Right cardiac atrium (tissue), 5 donors: ENCODE measurements around the gene HNRNPAB. TPM values are rescaled to one million over a fixed set of nuclear protein-coding genes. Genes with fewer than 3 reads are reported as not detected.

ENCODE experiments used
- ATAC-seq, 2 donors: fragments of 200-7000 bp; cut with Tn5 transposase; one replicate each; pipeline versions ENCODE4 v1.8.0 to v1.9.1; 2020; ENCODE audit warnings: moderate library complexity in 2 of 2, mild to moderate bottlenecking in 1 of 2
- DNase-seq, 3 donors: peaks; one replicate each; pipeline ENCODE4 v3.0.0-alpha.2; 2020
- H3K27ac ChIP-seq: one replicate; pipeline ENCODE4 v1.5.1; 2013; ENCODE audit warnings: mild to moderate bottlenecking, low read length, control low read depth, moderate library complexity
- H3K27me3 ChIP-seq: one replicate; pipeline ENCODE4 v1.6.1; 2013; ENCODE audit not compliant: control insufficient read depth, insufficient read depth
- H3K4me1 ChIP-seq: one replicate; pipeline ENCODE4 v1.6.1; 2013; ENCODE audit warnings: low read length; ENCODE audit not compliant: control insufficient read depth, insufficient read depth
- H3K4me3 ChIP-seq: one replicate; pipeline ENCODE4 v1.5.1; 2013; ENCODE audit warnings: low read length, control low read depth
- H3K9me3 ChIP-seq: one replicate; pipeline ENCODE4 v1.6.1; 2013; ENCODE audit warnings: low read length; ENCODE audit not compliant: control insufficient read depth
- WGBS: extraction: QIAGEN DNeasy Blood & Tissue Kit; methylation state at CpG from one replicate; pipeline ENCODE4 v1.1.7; 2013; 5-methylcytosine and 5-hydroxymethylcytosine counted together
- intact Hi-C, 4 donors: fragments of 100-400 bp; cut with DNase I; formaldehyde crosslinking; loops; one replicate each; pipeline versions ENCODE4 v1.11.0 to v1.14.0; 2022 to 2023
- polyA plus RNA-seq: library from polyadenylated mRNA; stranded (reverse); fragments of 200-250 nt; gene quantifications from one replicate; pipeline ENCODE4 v1.2.3, GENCODE V29; 2013
- total RNA-seq, 4 donors: library from RNA; stranded (reverse); fragmentation: NEBNext Ultra II Directional; extraction: Animal tissue kit (Norgen Biotek cat#: 25700); gene quantifications; one replicate each; pipeline ENCODE4 v1.2.1, GENCODE V29; 2021
- donor health status: healthy with polysubstance abuse.
- donor health status: DM: no; HTN: yes; CAD: no.
- donor health status: DM: no; HTN: no; CAD: no.
- donor health status: DM: no; HTN: yes; CAD: no; lungs with severe emphysema.
- donor health status: DM: yes; HTN: yes; CAD: no.

The HNRNPAB gene
- total and polyA plus RNA-seq, 5 donors, result 75.3 to 125 (median 88.2) TPM

DNA sequence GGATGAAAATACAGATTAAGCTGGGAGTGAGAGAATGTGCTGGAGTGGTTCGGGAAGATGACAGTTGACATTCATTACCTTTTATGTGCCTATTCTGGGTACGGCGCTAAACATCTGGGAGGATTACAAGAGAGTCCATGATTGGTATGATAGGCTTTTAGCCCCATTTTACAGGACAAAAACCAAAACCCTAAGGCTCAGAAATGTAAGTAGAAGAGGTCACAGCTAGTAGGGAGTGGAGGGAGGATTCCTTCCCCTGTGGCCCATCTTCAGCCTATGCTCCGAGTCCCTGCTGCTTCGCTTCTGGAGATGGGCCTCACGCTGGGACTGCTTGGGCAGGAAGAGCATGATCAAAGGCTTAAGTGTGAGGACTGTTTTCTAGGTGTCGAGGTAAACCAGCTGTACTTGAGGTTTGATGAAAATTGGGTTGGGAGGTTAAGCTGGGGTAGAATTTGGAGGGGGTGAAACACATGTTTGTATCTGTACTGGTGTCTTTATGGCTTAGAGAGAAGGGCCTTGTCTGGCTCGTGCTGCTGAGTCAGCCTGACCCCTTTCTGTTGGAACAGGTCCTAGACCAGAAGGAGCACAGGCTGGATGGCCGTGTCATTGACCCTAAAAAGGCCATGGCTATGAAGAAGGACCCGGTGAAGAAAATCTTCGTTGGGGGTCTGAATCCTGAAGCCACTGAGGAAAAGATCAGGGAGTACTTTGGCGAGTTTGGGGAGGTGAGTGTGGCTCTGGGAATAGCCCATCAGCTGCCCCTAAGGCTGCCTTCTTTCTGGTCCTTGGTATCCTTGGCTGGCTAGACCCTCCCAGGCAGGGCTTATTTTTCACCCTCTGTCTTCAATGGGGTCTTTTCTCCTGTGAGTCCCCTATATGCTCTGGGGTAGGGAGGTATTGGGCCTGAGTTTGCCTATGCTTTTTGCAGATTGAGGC lies 2.1 kb downstream of the HNRNPAB start:
- ATAC-seq (no peak), DNase-seq (no peak)
- H3K27ac ChIP-seq, result peak overlapping the region; percentile 9

DNA sequence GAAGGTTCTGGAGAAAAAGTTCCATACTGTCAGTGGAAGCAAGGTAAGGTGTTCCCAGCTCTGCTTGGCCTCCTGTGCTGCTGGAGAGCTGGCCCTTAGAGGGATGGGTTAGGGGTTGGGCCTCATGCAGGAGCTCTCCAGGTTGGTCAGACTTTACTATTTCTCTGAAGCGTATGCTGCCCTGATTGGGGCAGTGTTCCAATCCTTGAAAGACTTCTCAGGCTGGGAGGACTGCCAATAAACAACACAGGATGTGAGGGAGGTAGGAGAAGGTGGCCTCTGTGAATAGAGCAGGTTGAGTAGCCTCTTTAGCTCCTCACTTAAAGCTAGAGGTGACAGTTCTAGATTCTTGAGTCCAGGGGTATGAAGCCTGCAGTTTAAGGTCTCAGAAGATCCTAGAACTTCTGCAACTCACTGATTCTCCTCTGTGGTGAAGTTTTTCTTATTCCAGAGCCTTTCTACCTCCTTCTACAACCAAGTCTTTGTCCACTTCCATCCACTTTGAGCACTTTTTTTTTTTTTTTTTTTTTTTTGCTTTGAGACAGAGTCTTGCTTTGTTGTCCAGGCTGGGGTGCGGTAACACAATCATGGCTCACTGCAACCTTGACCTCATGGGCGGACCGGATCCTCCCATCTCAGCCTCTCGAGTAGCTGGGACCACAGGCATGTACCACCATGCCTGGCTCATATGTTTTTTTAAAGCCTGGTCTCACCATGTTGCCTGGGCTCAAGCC lies 3.0 kb downstream of the HNRNPAB start:
- H3K9me3 ChIP-seq, result no peaks in the 10 kb centered on the region
- no peak for DNase-seq
- 63% methylated on average over 5 of the region's 5 CpGs for whole genome bisulfite sequencing
- no peak for ATAC-seq
- intact Hi-C loops, result no loop called here
- H3K4me1 ChIP-seq, result peaks cover 9% of the 10 kb centered on the region
- no peaks in the 10 kb centered on the region for H3K27me3 ChIP-seq
- H3K27ac ChIP-seq, result no peak overlapping the region
- no peak overlapping the region for H3K4me3 ChIP-seq

More for the DNA sequence above, 2.1 kb downstream of the HNRNPAB start:
- intact Hi-C loops, result no loop called here
- no peaks in the 10 kb centered on the region for H3K27me3 ChIP-seq
- H3K4me3 ChIP-seq, result peak overlapping the region; percentile 63
- H3K4me1 ChIP-seq, result peaks cover 9% of the 10 kb centered on the region
- H3K9me3 ChIP-seq, result no peaks in the 10 kb centered on the region
- 51% methylated on average over 12 of the region's 12 CpGs for WGBS

DNA sequence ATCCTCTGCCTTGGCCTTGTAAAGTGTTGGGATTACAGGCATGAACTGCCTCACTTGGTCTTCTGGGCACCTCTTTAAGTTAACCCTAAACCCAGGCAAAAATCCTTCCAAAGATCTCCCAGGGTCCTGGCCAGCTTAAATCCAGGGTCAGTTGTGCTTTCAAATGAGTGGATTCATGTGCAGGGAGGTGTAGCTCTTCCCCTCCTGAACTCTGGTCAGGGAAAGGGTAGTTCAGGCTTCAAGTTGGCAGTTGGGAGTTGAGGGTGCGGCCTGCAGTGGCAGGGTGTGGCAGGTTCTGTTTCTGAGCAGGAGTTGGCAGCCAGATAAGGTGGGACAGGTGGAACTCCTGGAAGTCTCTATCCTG lies 3.6 kb downstream of the HNRNPAB start:
- H3K27ac ChIP-seq, result no peak overlapping the region
- WGBS, result 94% methylated on average over 1 of the region's 1 CpG
- intact Hi-C loops, result no loop called here

DNA sequence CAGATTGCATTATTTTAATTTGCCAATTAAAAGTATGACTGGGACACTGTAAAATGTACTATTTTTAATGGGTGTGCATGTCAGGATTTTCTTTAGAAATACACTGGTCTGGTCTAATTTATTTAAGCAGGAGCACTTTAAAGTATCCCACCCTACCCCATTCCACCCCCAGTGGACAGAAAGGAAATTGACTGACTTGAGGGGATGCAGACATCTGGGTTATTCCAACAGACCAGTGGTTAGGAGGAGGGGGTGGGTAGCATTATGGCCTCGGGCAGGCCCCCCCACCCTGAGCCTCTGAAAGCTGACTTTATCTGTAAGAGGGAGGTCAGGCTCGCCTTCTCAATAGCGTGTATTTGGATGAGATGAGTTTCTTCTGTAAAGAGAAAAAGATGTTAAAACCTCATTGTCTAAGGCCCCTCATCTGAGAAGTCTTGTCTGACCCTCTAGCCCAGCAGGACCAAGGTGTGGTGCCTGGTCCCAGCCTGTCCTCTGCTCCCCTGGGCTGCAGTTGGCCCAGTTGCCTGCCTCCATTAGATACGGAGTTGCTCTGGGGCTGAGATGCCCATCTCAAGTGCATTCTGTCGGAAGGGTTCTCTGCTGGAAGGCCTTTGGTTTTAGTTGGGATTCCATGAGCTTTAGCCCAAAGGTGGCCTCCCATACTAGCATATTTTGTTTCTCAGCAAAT lies 4.4 kb downstream of the HNRNPAB start:
- WGBS, result 69% methylated on average over 5 of the region's 5 CpGs
- no peak for ATAC-seq
- Histone ChIP-seq H3K9me3 (no peaks in the 10 kb centered on the region), H3K4me3 (no peak overlapping the region), H3K27ac (no peak overlapping the region), H3K27me3 (no peaks in the 10 kb centered on the region), H3K4me1 (peaks cover 9% of the 10 kb centered on the region)
- intact Hi-C loops, result no loop called here
- DNase-seq, result no peak

More for the DNA sequence above, 3.6 kb downstream of the HNRNPAB start:
- DNase-seq (no peak), ATAC-seq (no peak)
- no peak overlapping the region for H3K4me3 ChIP-seq
- H3K4me1 ChIP-seq, result peaks cover 9% of the 10 kb centered on the region
- H3K27me3 ChIP-seq, result no peaks in the 10 kb centered on the region
- H3K9me3 ChIP-seq, result no peaks in the 10 kb centered on the region

DNA sequence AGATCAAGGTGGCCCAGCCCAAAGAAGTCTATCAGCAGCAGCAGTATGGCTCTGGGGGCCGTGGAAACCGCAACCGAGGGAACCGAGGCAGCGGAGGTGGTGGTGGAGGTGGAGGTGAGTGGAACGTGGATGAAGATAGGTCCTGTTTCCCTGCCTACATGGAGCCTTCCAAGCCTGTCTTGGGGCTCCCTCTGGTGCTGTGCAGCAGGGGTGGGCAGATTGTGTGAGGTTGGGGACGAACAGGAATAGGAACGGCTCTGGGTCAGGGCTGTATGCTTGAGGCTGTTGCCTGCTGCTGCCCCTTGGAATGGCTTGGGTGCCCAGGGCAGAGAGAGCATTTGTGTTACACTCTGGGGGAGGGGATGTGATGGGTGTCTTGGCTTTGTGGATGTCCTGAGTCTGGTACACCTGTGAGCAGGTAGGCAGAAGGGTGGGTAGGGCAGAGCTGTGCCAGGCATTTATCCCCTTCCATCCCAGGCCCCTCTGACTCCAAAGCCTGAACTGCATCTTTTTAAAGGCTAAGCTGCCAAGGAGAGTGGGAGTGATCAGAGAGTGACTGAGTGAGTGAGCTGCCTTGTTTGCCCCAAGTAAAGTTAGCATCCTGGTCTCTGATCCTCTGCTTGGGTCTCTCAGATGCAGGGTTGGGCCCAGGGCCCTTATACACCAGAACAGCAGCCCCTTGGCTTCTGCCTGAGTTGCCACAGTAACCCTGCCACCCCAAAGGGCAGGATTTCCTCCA lies 5.2 kb downstream of the HNRNPAB start:
- H3K9me3 ChIP-seq, result no peaks in the 10 kb centered on the region
- 84% methylated on average over 8 of the region's 8 CpGs for WGBS
- ATAC-seq (no peak), DNase-seq (no peak)
- intact Hi-C loops, result no loop called here
- no peak overlapping the region for H3K4me3 ChIP-seq
- no peak overlapping the region for H3K27ac ChIP-seq
- no peaks in the 10 kb centered on the region for H3K27me3 ChIP-seq
- H3K4me1 ChIP-seq, result peaks cover 9% of the 10 kb centered on the region

DNA sequence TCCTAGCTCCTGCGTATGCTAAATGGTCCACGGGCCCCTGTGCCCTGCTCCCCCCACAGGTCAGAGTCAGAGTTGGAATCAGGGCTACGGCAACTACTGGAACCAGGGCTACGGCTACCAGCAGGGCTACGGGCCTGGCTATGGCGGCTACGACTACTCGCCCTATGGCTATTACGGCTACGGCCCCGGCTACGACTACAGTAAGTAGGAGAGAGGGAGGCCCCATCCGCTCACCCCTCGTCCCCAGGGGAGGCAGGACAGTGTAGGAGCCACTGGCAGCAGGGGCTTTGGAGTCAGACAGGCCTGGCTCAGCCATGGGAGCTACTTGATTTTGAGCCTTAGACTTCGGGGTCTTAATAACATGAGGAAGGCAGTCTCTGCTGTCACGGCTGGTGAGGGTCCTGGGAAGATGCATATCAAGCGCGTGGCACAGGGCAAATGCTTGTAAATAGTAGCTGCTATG lies 5.8 kb downstream of the HNRNPAB start:
- intact Hi-C loops, result no loop called here
- WGBS, result 92% methylated on average over 18 of the region's 18 CpGs
- no peaks in the 10 kb centered on the region for H3K9me3 ChIP-seq
- ATAC-seq, result no peak
- H3K4me1 ChIP-seq, result peaks cover 9% of the 10 kb centered on the region
- DNase-seq, result no peak
- H3K4me3 ChIP-seq, result no peak overlapping the region
- no peaks in the 10 kb centered on the region for H3K27me3 ChIP-seq
- no peak overlapping the region for H3K27ac ChIP-seq

DNA sequence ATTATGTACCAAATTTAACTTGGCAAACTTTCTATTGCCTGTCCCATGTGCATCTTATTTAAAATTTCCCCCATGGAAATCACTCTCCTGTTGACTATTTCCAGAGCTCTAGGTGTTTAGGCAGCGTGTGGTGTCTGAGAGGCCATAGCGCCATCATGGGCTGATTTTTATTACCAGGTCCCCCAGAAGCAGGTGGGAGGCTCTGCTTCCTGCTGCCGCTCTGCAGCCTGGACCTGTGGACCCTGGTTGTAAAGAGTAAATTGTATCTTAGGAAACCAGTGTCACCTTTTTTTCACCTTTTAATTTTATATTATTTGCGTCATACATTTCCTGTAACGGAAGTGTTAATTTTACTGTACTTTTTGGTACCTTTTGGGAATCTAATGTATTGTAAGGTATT lies 6.4 kb downstream of the HNRNPAB start:
- peaks cover 9% of the 10 kb centered on the region for H3K4me1 ChIP-seq
- H3K27me3 ChIP-seq, result no peaks in the 10 kb centered on the region
- ATAC-seq (no peak), DNase-seq (no peak)
- no peak overlapping the region for H3K4me3 ChIP-seq
- intact Hi-C loops, result no loop called here
- no peak overlapping the region for H3K27ac ChIP-seq
- WGBS, result 90% methylated on average over 5 of the region's 5 CpGs
- H3K9me3 ChIP-seq, result no peaks in the 10 kb centered on the region

DNA sequence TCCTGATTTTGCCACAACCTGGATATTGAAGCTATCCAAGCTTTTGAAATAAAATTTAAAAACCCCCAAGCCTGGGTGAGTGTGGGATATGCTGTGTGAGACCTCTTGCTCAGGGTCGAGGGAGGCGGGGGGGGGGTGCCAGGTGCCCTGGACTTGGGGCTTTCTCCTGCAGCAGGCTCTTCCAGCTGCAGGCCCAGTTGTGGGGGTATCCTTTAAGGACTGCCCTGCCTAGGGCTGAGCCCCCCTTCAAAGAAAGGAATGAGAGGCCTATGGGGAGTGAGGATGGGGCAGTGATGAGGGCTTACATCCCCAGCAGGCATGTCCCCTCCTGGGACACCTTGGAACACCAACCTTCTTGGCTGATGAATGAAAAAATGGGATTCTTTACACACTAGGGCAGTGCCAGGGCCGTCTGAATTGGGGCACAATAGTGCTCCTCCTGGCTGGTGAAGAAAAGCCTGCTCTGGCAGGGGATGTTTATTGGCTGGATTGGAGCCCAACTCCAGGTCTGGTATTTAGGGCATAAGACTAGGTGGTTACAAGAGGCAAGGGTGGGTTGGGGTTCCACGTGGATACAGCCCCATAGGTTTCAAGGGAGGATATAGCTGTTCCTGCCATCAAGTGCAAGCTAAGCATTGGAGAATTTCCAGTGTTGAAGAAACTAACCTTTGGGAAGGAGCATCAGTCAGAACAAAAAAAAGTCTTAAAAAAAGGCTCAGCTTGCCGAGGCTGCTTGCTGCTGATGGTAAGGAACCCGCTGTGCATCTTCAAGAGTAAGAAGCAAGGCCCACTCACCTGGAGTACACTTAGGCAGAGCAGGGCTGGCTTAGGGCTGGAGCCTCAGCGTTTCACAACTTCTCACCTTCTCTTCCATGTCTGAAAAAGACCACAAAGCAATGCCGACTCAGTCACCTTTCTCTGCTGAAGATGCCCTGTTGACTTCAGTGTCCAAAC lies 7.0 kb downstream of the HNRNPAB start:
- H3K27ac ChIP-seq, result no peak overlapping the region
- no peaks in the 10 kb centered on the region for H3K9me3 ChIP-seq
- 65% methylated on average over 8 of the region's 8 CpGs for WGBS
- intact Hi-C loops, result no loop called here
- H3K4me3 ChIP-seq, result no peak overlapping the region
- ATAC-seq, result no peak
- H3K4me1 ChIP-seq, result peaks cover 3% of the 10 kb centered on the region
- no peak for DNase-seq
- H3K27me3 ChIP-seq, result no peaks in the 10 kb centered on the region

DNA sequence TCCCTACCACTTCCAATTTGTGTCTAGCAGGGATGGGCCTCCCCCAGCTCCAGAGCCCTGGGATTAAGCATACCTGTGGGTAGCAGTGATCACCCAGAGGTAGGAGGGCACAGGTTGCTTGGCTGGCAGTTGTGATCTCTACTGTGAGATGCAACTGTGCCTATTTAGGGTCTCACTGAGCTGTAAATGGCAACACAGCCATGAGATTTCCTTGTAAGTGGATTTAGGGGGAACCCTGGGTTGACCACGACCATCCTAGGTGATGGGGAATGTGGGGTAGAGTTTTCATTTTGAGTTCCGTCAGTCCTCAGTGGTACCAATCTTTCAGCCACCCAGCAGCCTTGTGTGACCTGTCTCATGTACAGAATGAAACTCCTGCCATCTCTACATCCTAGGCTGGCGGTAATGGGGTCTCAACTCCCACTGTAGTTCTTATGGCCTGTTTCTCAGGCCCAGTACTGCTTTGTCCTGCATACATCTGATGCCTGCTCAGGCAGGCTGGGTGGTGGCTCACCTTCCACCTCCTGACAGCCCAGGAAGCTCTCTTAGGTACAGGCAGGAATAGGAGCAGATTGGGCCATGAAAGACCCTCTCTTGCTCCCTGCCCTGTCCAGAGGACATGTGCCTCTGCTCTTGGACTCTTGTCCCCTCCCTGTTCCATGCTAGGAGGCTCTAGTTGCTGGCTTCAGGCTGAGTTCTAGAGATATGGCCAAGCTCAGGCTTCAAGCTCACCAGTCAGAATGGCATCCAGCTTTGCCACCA lies 8.1 kb downstream of the HNRNPAB start:
- 89% methylated on average over 3 of the region's 3 CpGs for WGBS
- DNase-seq (no peak), ATAC-seq (no peak)
- no peak overlapping the region for H3K4me3 ChIP-seq
- intact Hi-C loops, result no loop called here
- no peaks in the 10 kb centered on the region for H3K4me1 ChIP-seq
- H3K9me3 ChIP-seq, result no peaks in the 10 kb centered on the region
- H3K27me3 ChIP-seq, result no peaks in the 10 kb centered on the region
- H3K27ac ChIP-seq, result no peak overlapping the region
